IPS-18c (cell line): ENCODE results near the gene AKR1C1.
"Not testable (repeated sequence)": the region's sequence is repeated elsewhere in the genome, so short reads cannot be mapped to it uniquely, and the experiment has no call there.

Source experiments
- H3K4me3 ChIP-seq: 2 replicates; pipeline ENCODE4 v1.7.0; 2013; ENCODE audit warnings: low read depth, mild to moderate bottlenecking, low read length, moderate library complexity; ENCODE audit not compliant: insufficient read depth
- H3K9me3 ChIP-seq: one replicate; pipeline ENCODE4 v1.6.1; 2013; ENCODE audit warnings: mild to moderate bottlenecking, low read length, moderate library complexity; ENCODE audit not compliant: control insufficient read depth, insufficient read depth

The AKR1C1 gene

GRCh38 chr10:4944841-4945240 lies 18.4 kb upstream of the AKR1C1 start:
- Histone ChIP-seq H3K9me3 (no peaks in the 10 kb centered on the region), H3K4me3 (no peak overlapping the region)

- no peak overlapping the region for H3K4me3 ChIP-seq
- H3K9me3 ChIP-seq, result no peaks in the 10 kb centered on the region
These were observed 17.2 kb upstream of the AKR1C1 start for GRCh38 chr10:4945766-4946717.

- no peaks in the 10 kb centered on the region for H3K9me3 ChIP-seq
- no peak overlapping the region for H3K4me3 ChIP-seq
These were observed 16.1 kb upstream of the AKR1C1 start for GRCh38 chr10:4947039-4947634.

GRCh38 chr10:4947635-4948596 lies 15.3 kb upstream of the AKR1C1 start:
- Histone ChIP-seq H3K4me3 (no peak overlapping the region), H3K9me3 (no peaks in the 10 kb centered on the region)

- not testable (repeated sequence) for H3K9me3 ChIP-seq, H3K4me3 ChIP-seq
These were observed 11.6 kb upstream of the AKR1C1 start for GRCh38 chr10:4951512-4952162.

GRCh38 chr10:4953405-4953804 lies 9.8 kb upstream of the AKR1C1 start:
- Histone ChIP-seq H3K9me3 (no peaks in the 10 kb centered on the region), H3K4me3 (no peak overlapping the region)

- not testable (repeated sequence) for H3K4me3 ChIP-seq, H3K9me3 ChIP-seq
These were observed 7.1 kb upstream of the AKR1C1 start for GRCh38 chr10:4956088-4956487.

- not testable (repeated sequence) for H3K4me3 ChIP-seq, H3K9me3 ChIP-seq
These were observed 6.1 kb upstream of the AKR1C1 start for GRCh38 chr10:4956955-4957645.

GRCh38 chr10:4961558-4961957 lies 1.7 kb upstream of the AKR1C1 start:
- not testable (repeated sequence) for H3K9me3 ChIP-seq

GRCh38 chr10:4962308-4962707 lies 907 bp upstream of the AKR1C1 start:
- H3K4me3 ChIP-seq, H3K9me3 ChIP-seq: not testable (repeated sequence)

More at GRCh38 chr10:4961558-4961957, 1.7 kb upstream of the AKR1C1 start:
- not testable (repeated sequence) for H3K4me3 ChIP-seq

- not testable (repeated sequence) for H3K9me3 ChIP-seq, H3K4me3 ChIP-seq
These were observed 570 bp downstream of the AKR1C1 start for GRCh38 chr10:4963815-4964154.

- H3K4me3 ChIP-seq, H3K9me3 ChIP-seq: not testable (repeated sequence)
These were observed 2.5 kb downstream of the AKR1C1 start for GRCh38 chr10:4965763-4966162.

- H3K9me3 ChIP-seq, H3K4me3 ChIP-seq: not testable (repeated sequence)
These were observed 4.0 kb downstream of the AKR1C1 start for GRCh38 chr10:4967189-4967588.

GRCh38 chr10:4969289-4969688 lies 6.1 kb downstream of the AKR1C1 start:
- not testable (repeated sequence) for H3K9me3 ChIP-seq, H3K4me3 ChIP-seq

- H3K4me3 ChIP-seq, H3K9me3 ChIP-seq: not testable (repeated sequence)
These were observed 7.1 kb downstream of the AKR1C1 start for GRCh38 chr10:4970362-4970761.

- not testable (repeated sequence) for H3K9me3 ChIP-seq, H3K4me3 ChIP-seq
These were observed 9.3 kb downstream of the AKR1C1 start for GRCh38 chr10:4972369-4973142.
